Fibroblast of mammary gland (primary cell): ENCODE results near the gene GPC6.

Source experiments
- DNase-seq: peaks from one replicate; pipeline ENCODE4 v3.0.0-alpha.2; 2010; ENCODE audit warnings: low read depth
- H3K4me3 ChIP-seq: 2 replicates; pipeline ENCODE4 v1.5.1; 2011; ENCODE audit warnings: low read depth, mild to moderate bottlenecking, low read length, moderate library complexity; ENCODE audit not compliant: control insufficient read depth
- CTCF ChIP-seq: conservative IDR thresholded peaks from 2 replicates; pipeline ENCODE4 v1.5.1; 2011; ENCODE audit warnings: low read depth, low read length, inconsistent platforms; ENCODE audit not compliant: control insufficient read depth, insufficient read depth

Gene GPC6

GRCh38 chr13:93262729-93263345 is 36.2 kb downstream of the GPC6 start:
- TF ChIP-seq CTCF: no peak
- no peak overlapping the region for H3K4me3 ChIP-seq
- DNase-seq: peak; percentile 95

GRCh38 chr13:93264876-93265275 is 38.3 kb downstream of the GPC6 start:
- no peak overlapping the region for H3K4me3 ChIP-seq
- no peak for TF ChIP-seq CTCF
- no peak for DNase-seq

DNA sequence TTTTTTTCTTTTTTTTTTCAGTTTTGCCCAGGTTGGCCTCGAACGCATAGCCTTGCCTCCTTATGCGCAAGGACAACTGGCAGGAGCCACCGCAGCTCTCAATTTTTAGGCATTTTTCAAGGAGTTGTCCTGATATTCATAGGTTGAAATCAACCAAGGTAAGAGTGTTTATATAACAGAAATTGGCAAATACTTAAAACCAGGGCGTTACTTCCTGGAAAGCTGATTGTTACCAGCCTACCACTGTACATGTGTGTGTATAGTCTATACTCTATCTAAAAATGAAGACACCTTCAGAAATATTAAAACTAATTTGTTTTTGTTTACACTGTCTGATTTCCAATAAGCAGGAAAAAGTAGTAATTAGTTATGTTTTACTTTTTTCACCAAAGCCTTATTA is 39.2 kb downstream of the GPC6 start:
- TF ChIP-seq CTCF: no peak
- H3K4me3 ChIP-seq: no peak overlapping the region
- no peak for DNase-seq

DNA sequence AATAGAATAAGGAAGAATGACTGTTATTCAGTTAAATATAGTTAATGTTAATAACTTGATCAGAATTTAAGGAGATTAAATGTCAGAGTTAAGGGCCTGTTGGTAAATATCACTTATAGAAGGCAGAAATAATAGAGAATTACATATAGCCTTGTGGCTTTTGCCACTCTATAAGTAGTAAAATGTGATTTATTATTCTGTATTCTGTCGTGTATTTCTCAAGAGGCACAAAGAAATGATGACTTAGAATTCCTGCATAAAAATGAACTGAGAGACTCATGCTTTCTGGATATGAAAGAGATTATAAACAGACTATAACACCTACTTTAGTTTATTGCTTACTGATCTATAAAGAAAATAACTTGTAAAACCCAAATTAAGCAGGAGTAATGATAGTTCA is 40.1 kb downstream of the GPC6 start:
- DNase-seq: no peak
- no peak overlapping the region for H3K4me3 ChIP-seq
- TF ChIP-seq CTCF: no peak

GRCh38 chr13:93268327-93269028 is 41.9 kb downstream of the GPC6 start:
- H3K4me3 ChIP-seq: no peak overlapping the region
- DNase-seq: no peak
- TF ChIP-seq CTCF: no peak

- no peak overlapping the region for H3K4me3 ChIP-seq
- no peak for DNase-seq
- TF ChIP-seq CTCF: no peak
Measured at GRCh38 chr13:93270769-93271742, 44.4 kb downstream of the GPC6 start.
